K562 (cell line): ENCODE results near the gene TERC. TPM values are rescaled to one million over a fixed set of nuclear protein-coding genes. Genes with fewer than 3 reads are reported as not detected.
A peak's percentile ranks its signal among the peaks of the same experiment; 100 is the strongest.

ENCODE experiments used
- ATAC-seq: fragments of 200-7000 bp; cut with Tn5 transposase; 3 replicates; pipeline ENCODE4 v1.9.1; 2020; ENCODE audit warnings: moderate library complexity
- BruUV-seq: library from RNA; stranded (reverse); fragments of 400-500 nt; replicated peaks from 2 replicates; lab custom pipeline; 2021; lab: Mats Ljungman, UMichigan
- CTCF ChIA-PET: fragments of 300-600 bp; formaldehyde crosslinking; extraction: SDS; loops from one replicate; lab custom pipeline; 2021; ENCODE audit warnings: low intra/inter-chr PET ratio; lab: Yijun Ruan, JAX
- POLR2A ChIA-PET: fragments of 300-600, 350-650 bp; sonication (Branson Sonifier 250); formaldehyde crosslinking; extraction: SDS; loops from one replicate; lab custom pipeline; 2021; ENCODE audit warnings: antibody characterized with exemption, inconsistent platforms; lab: Yijun Ruan, JAX
- DNase-seq, 4 experiments: peaks; one replicate each; pipeline versions ENCODE4 v3.0.0 to v3.0.0-alpha.2; 2011 to 2018; ENCODE audit warnings: low spot score in 3 of 4, mixed read lengths in 3 of 4; ENCODE audit errors: extremely low read depth in 1 of 4
- FAIRE-seq: peaks from 2 replicates; lab custom pipeline; 2011; peaks lifted over from hg19 to GRCh38; lab: Jason Lieb, UNC
- H2AFZ ChIP-seq: 2 replicates; pipeline ENCODE4 v1.6.0; 2011; ENCODE audit warnings: low read depth, low read length, control low read depth, inconsistent platforms
- H3K27ac ChIP-seq: fragments of 200-600 bp; 3 replicates; pipeline ENCODE4 v1.8.0; 2011; ENCODE audit warnings: low read depth, mild to moderate bottlenecking, control low read depth, inconsistent platforms, low read length, moderate library complexity, mixed read lengths; ENCODE audit errors: extremely low read depth
- H3K27me3 ChIP-seq, 2 experiments: fragments of 300-600 bp in 1 of 2; 2 replicates in 1 of 2; 3 replicates in 1 of 2; pipeline versions ENCODE4 v1.6.0 to v1.8.0; 2011; ENCODE audit warnings: inconsistent platforms in 2 of 2, low read length in 2 of 2, mild to moderate bottlenecking in 1 of 2, mixed read lengths in 1 of 2, moderate library complexity in 1 of 2; ENCODE audit not compliant: control insufficient read depth in 2 of 2, insufficient read depth in 2 of 2
- H3K36me3 ChIP-seq: fragments of 300-600 bp; 3 replicates; pipeline ENCODE4 v1.8.0; 2011; ENCODE audit warnings: mild to moderate bottlenecking, low read length, inconsistent platforms; ENCODE audit not compliant: control insufficient read depth, insufficient read depth
- H3K4me1 ChIP-seq, 2 experiments: fragments of 200-600 bp in 1 of 2; replicated peaks in 1 of 2; 2 replicates in 1 of 2; 3 replicates in 1 of 2; pipeline versions ENCODE4 v1.5.1 to v1.8.0; 2011; ENCODE audit warnings: inconsistent platforms in 2 of 2, low read length in 2 of 2, mild to moderate bottlenecking in 1 of 2, mixed read lengths in 1 of 2, moderate library complexity in 1 of 2; ENCODE audit not compliant: control insufficient read depth in 2 of 2, insufficient read depth in 2 of 2
- H3K4me2 ChIP-seq: 2 replicates; pipeline ENCODE4 v1.6.1; 2011; ENCODE audit warnings: low read length, control low read depth, inconsistent platforms, mixed read lengths; ENCODE audit not compliant: insufficient read depth
- H3K4me3 ChIP-seq: fragments of 200-600 bp; sonication (generic), shearing (Covaris generic); 2 replicates; pipeline ENCODE4 v1.5.1; 2016; ENCODE audit warnings: control low read depth, inconsistent platforms
- H3K79me2 ChIP-seq: fragments of 200-600 bp; 3 replicates; pipeline ENCODE4 v1.8.0; 2011; ENCODE audit warnings: low read length, inconsistent platforms; ENCODE audit not compliant: control insufficient read depth, insufficient read depth
- H3K9ac ChIP-seq, 2 experiments: 2 replicates each; pipeline versions ENCODE4 v1.6.0 to v1.6.1; 2011; ENCODE audit warnings: low read depth in 2 of 2, low read length in 2 of 2, control low read depth in 1 of 2, inconsistent platforms in 1 of 2, mild to moderate bottlenecking in 1 of 2, mixed read lengths in 1 of 2; ENCODE audit not compliant: insufficient read depth in 1 of 2
- H3K9me1 ChIP-seq: one replicate; pipeline ENCODE4 v1.6.0; 2011; ENCODE audit warnings: inconsistent platforms, mild to moderate bottlenecking, low read length, moderate library complexity; ENCODE audit not compliant: control insufficient read depth, insufficient read depth
- H3K9me3 ChIP-seq: replicated peaks from 2 replicates; pipeline ENCODE4 v1.5.1; 2011; ENCODE audit warnings: low read depth, low read length, inconsistent platforms; ENCODE audit not compliant: control insufficient read depth, insufficient read depth
- H4K20me1 ChIP-seq: replicated peaks from 2 replicates; pipeline ENCODE4 v1.6.1; 2011; ENCODE audit warnings: low read length, inconsistent platforms, mixed read lengths; ENCODE audit not compliant: control insufficient read depth, insufficient read depth
- DEAF1 ChIP-seq: fragments of 450-650 bp; formaldehyde crosslinking; IDR thresholded peaks from 2 replicates; pipeline ENCODE4 v1.4.0; 2020; ENCODE audit warnings: mild to moderate bottlenecking, moderate library complexity
- MEF2D ChIP-seq: conservative IDR thresholded peaks from 2 replicates; pipeline ENCODE4 v1.6.1; 2016; ENCODE audit warnings: low read depth, missing genetic modification characterization, missing compliant biosample characterization
- NFXL1 ChIP-seq: fragments of 450-650 bp; formaldehyde crosslinking; IDR thresholded peaks from 2 replicates; pipeline ENCODE4 v1.4.0; 2021; ENCODE audit warnings: mild to moderate bottlenecking
- PHTF2 ChIP-seq: fragments of 250-450 bp; sonication (Bioruptor Pico); IDR thresholded peaks from 2 replicates; pipeline ENCODE4 v1.5.0; 2021; ENCODE audit warnings: mild to moderate bottlenecking
- RAD21 ChIP-seq, 2 experiments: fragments of 250-450 bp in 1 of 2; fragments of 450-650 bp in 1 of 2; sonication (Bioruptor Pico) in 1 of 2; formaldehyde crosslinking in 1 of 2; IDR thresholded peaks in 1 of 2; conservative IDR thresholded peaks in 1 of 2; 2 replicates each; pipeline versions ENCODE4 v1.4.0 to v1.8.0; 2020 to 2022; ENCODE audit warnings: mild to moderate bottlenecking in 2 of 2, moderate library complexity in 1 of 2
- SFPQ ChIP-seq: fragments of 200-400 bp; formaldehyde crosslinking; IDR thresholded peaks from 2 replicates; pipeline ENCODE4 v1.6.1; 2017; ENCODE audit warnings: mild to moderate bottlenecking, low read depth, low read length, moderate library complexity
- TAF1 ChIP-seq: IDR thresholded peaks from 2 replicates; pipeline ENCODE4 v1.6.1; 2011; ENCODE audit warnings: mild to moderate bottlenecking, low read length, moderate library complexity; ENCODE audit not compliant: insufficient read depth, control insufficient read depth, severe bottlenecking; ENCODE audit errors: extremely low read depth
- TOE1 ChIP-seq, 2 experiments: fragments of 450-650 bp in 1 of 2; sonication (generic) in 1 of 2; formaldehyde crosslinking in 1 of 2; IDR thresholded peaks; 2 replicates each; pipeline versions ENCODE4 v1.7.1 to v1.8.0; 2016 to 2022; ENCODE audit warnings: borderline replicate concordance in 2 of 2, mild to moderate bottlenecking in 2 of 2, antibody characterized with exemption in 1 of 2, inconsistent platforms in 1 of 2, low read depth in 1 of 2, missing genetic modification reagents in 1 of 2, moderate library complexity in 1 of 2
- ZBED1 ChIP-seq: IDR thresholded peaks from 2 replicates; pipeline ENCODE4 v1.6.1; 2014
- ZFP1 ChIP-seq: fragments of 450-650 bp; formaldehyde crosslinking; IDR thresholded peaks from 2 replicates; pipeline ENCODE4 v1.4.0; 2020; ENCODE audit warnings: mild to moderate bottlenecking, mixed read lengths
- ZNF347 ChIP-seq: fragments of 450-650 bp; formaldehyde crosslinking; IDR thresholded peaks from 2 replicates; pipeline ENCODE4 v1.4.0; 2020; ENCODE audit warnings: low read depth, mild to moderate bottlenecking, moderate library complexity
- WGBS: fragments of 100-300 bp; shearing (Covaris generic); methylation state at CpG from one replicate; pipeline ENCODE4 v1.1.6; 2016; ENCODE audit warnings: low coverage, mixed read lengths; ENCODE audit not compliant: insufficient coverage; ENCODE audit errors: missing lambda C conversion rate; 5-methylcytosine and 5-hydroxymethylcytosine counted together
- in situ Hi-C: fragments of 300-500 bp; cut with MboI; formaldehyde crosslinking; loops from 4 replicates; pipeline ENCODE4 v1.15.0; 2018; ENCODE audit warnings: inconsistent platforms, mixed read lengths
- intact Hi-C: fragments of 100-400 bp; cut with micrococcal nuclease; formaldehyde crosslinking; loops from 2 replicates; pipeline ENCODE4 v1.14.2; 2022
- polyA plus RNA-seq, 8 experiments: library from polyadenylated mRNA; depleted of rRNA in 4 of 8; stranded (reverse) in 5 of 8; unstranded in 3 of 8; fragments of >200 nt; fragmentation: Nextera tagmentation in 2 of 8; fragmentation: Illumina TruSeq in 1 of 8; extraction: Ambion mirVana in 2 of 8; extraction: Trizol in 1 of 8; gene quantifications; 2 replicates each; pipeline versions ENCODE4 v1.2.1 to v1.2.3, GENCODE V29; 2011 to 2014; ENCODE audit warnings: inconsistent platforms in 1 of 8, missing spikeins in 1 of 8
- total RNA-seq, 7 experiments: library from RNA; depleted of rRNA in 6 of 7; stranded (reverse); fragments of >200 nt in 6 of 7; fragmentation: Illumina TruSeq in 2 of 7; extraction: Trizol in 2 of 7; gene quantifications; 2 replicates each; pipeline versions ENCODE4 v1.2.1 to v1.2.3, GENCODE V29; 2011 to 2021; ENCODE audit warnings: low replicate concordance in 1 of 7

Gene TERC
- total and polyA plus RNA-seq, 9 of the 15 experiments (the other 6 are each of a cell fraction or from before 2014, with no cell fraction given) = 0.77 to 234 (median 27.9) TPM; not detected in 3

- in situ Hi-C loops (no loop called here), intact Hi-C loops (no loop called here)
- POLR2A ChIA-PET = no interaction called here
- no peaks in the 10 kb centered on the region for H3K36me3 ChIP-seq
- no peak overlapping the region for H3K9ac ChIP-seq
- ATAC-seq = no peak
- H3K27me3 ChIP-seq = no peaks in the 10 kb centered on the region
- no TSS peak for BruUV-seq
- no peaks in the 10 kb centered on the region for H4K20me1 ChIP-seq
- H3K27ac ChIP-seq = no peak overlapping the region
- H2AFZ ChIP-seq = no peak overlapping the region
- 39% methylated on average over 2 of the region's 2 CpGs for WGBS
- H3K79me2 ChIP-seq = no peaks in the 10 kb centered on the region
- no peaks in the 10 kb centered on the region for H3K9me1 ChIP-seq
- peaks cover 0 to 39% of the 10 kb centered on the region in 2 experiments; a peak in 4 of 5 replicates for H3K4me1 ChIP-seq
- CTCF ChIA-PET = no interaction called here
- TF ChIP-seq ZNF347 (CRISPR knock-in tag) (no peak), MEF2D (tag) (0 out of 2 replicates have a peak, but pooled peaks have one; percentile 53)
- TF ChIP-seq, all 486 proteins: peak for 1
- H3K4me2 ChIP-seq = no peak overlapping the region
- no peak overlapping the region for H3K4me3 ChIP-seq
- FAIRE-seq (no peak), DNase-seq (no peak)
- peaks cover 13% of the 10 kb centered on the region for H3K9me3 ChIP-seq
Observed at GRCh38 chr3:169755488-169755887, 9.4 kb downstream of the TERC start.

- no peak overlapping the region for H3K4me2 ChIP-seq
- in situ Hi-C loops = no loop called here
- FAIRE-seq (no peak), ATAC-seq (no peak), DNase-seq (no peak)
- 51% methylated on average over 3 of the region's 3 CpGs for WGBS
- H3K4me3 ChIP-seq = no peak overlapping the region
- ChIA-PET CTCF (no interaction called here), POLR2A (interaction anchor here (1.6 kb wide), 1 partner anchor 10 kb away, joined by 3 read pairs; the partner anchor contains the start of gene TERC)
- no TSS peak for BruUV-seq
- no peaks in the 10 kb centered on the region for H3K79me2 ChIP-seq
- no peaks in the 10 kb centered on the region for H4K20me1 ChIP-seq
- H3K4me1 ChIP-seq = peaks cover 0 to 31% of the 10 kb centered on the region in 2 experiments; a peak in 4 of 5 replicates
- no peaks in the 10 kb centered on the region for H3K9me1 ChIP-seq
- no peak overlapping the region for H3K27ac ChIP-seq
- no peaks in the 10 kb centered on the region for H3K27me3 ChIP-seq
- no peaks in the 10 kb centered on the region for H3K36me3 ChIP-seq
- H2AFZ ChIP-seq = peak overlapping the region; percentile 47
- H3K9ac ChIP-seq = no peak overlapping the region
- intact Hi-C loops = no loop called here
- peaks cover 6% of the 10 kb centered on the region for H3K9me3 ChIP-seq
- TF ChIP-seq ZBED1 (no peak), DEAF1 (CRISPR knock-in tag) (no peak), RAD21 (CRISPR knock-in tag; conservative IDR thresholded peaks at IDR 0.05 in 1 of 2, IDR thresholded peaks at IDR 0.05 in 1 of 2) (no peak), PHTF2 (CRISPR knock-in tag) (no peak), NFXL1 (CRISPR knock-in tag) (no peak), SFPQ (no peak), TAF1 (no peak), TOE1 (IDR thresholded peaks at IDR 0.05; ENCODE audit: borderline replicate concordance) (no peak), TOE1 (CRISPR knock-in tag; IDR thresholded peaks at IDR 0.05; ENCODE audit: borderline replicate concordance, low read depth) (no peak), ZFP1 (CRISPR knock-in tag) (no peak)
Observed at GRCh38 chr3:169754711-169755110, 10.1 kb downstream of the TERC start.
